ENCODE results near the gene LY6G6C.

The LY6G6C gene

GRCh38 chr6:31752739-31753319 is 31.3 kb upstream of the LY6G6C start:
- Histone ChIP-seq H3K36me3 (ENCODE audit: low read depth) (peaks cover 12% of the 10 kb centered on the region), H3K4me3 (ENCODE audit: severe bottlenecking) (no peak overlapping the region), H3K27ac (ENCODE audit: poor library complexity, severe bottlenecking) (no peak overlapping the region), H3K27me3 (ENCODE audit: insufficient read depth, poor library complexity, severe bottlenecking) (no peaks in the 10 kb centered on the region), H3K4me1 (ENCODE audit: insufficient read depth, poor library complexity, severe bottlenecking) (no peaks in the 10 kb centered on the region), H3K9me3 (ENCODE audit: severe bottlenecking) (no peaks in the 10 kb centered on the region)
- no peak for TF ChIP-seq CTCF (IDR thresholded peaks at IDR 0.05; ENCODE audit: poor library complexity, severe bottlenecking)
- no peak for DNase-seq (ENCODE audit: low spot score)
- peak; percentile 94 for ATAC-seq (ENCODE audit: low read depth)

- TF ChIP-seq CTCF (IDR thresholded peaks at IDR 0.05; ENCODE audit: poor library complexity, severe bottlenecking) = no peak
- no peak for ATAC-seq (ENCODE audit: low read depth)
- no peaks in the 10 kb centered on the region for H3K4me1 ChIP-seq (ENCODE audit: insufficient read depth, poor library complexity, severe bottlenecking)
- no peak for DNase-seq (ENCODE audit: low spot score)
- no peaks in the 10 kb centered on the region for H3K27me3 ChIP-seq (ENCODE audit: insufficient read depth, poor library complexity, severe bottlenecking)
- H3K9me3 ChIP-seq (ENCODE audit: severe bottlenecking) = no peaks in the 10 kb centered on the region
- no peak overlapping the region for H3K4me3 ChIP-seq (ENCODE audit: severe bottlenecking)
- peaks cover 23% of the 10 kb centered on the region for H3K36me3 ChIP-seq (ENCODE audit: low read depth)
- no peak overlapping the region for H3K27ac ChIP-seq (ENCODE audit: poor library complexity, severe bottlenecking)
Observed at GRCh38 chr6:31750411-31751022, 29.0 kb upstream of the LY6G6C start.

- H3K4me1 ChIP-seq (ENCODE audit: insufficient read depth, poor library complexity, severe bottlenecking) = no peaks in the 10 kb centered on the region
- DNase-seq (ENCODE audit: low spot score) = no peak
Observed at GRCh38 chr6:31749301-31750036, 27.9 kb upstream of the LY6G6C start.

DNA sequence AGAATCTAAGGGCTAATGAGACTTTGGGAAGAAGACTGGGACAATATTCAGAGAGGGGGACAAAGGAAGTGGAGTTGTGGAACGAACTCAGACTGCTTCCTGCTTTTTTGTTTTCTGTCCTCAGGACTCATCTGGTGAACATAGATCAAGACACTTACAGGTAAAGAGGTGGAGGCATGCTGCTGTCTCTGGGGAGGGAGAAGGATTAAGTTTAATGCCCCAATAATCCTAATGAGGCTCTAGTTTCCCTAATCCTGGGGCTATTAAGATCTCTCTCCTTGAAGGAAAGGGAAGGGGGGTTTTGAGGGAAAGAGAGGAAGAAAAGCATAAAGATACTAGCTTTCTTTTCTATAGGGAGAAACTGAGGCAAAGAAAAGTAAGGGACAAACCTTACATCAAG is 22.9 kb upstream of the LY6G6C start:
- Histone ChIP-seq H3K27me3 (ENCODE audit: insufficient read depth, poor library complexity, severe bottlenecking) (no peaks in the 10 kb centered on the region), H3K4me3 (ENCODE audit: severe bottlenecking) (no peak overlapping the region), H3K36me3 (ENCODE audit: low read depth) (peaks cover 44% of the 10 kb centered on the region), H3K27ac (ENCODE audit: poor library complexity, severe bottlenecking) (no peak overlapping the region), H3K4me1 (ENCODE audit: insufficient read depth, poor library complexity, severe bottlenecking) (peaks cover under 1% of the 10 kb centered on the region), H3K9me3 (ENCODE audit: severe bottlenecking) (no peaks in the 10 kb centered on the region)
- no peak for TF ChIP-seq CTCF (IDR thresholded peaks at IDR 0.05; ENCODE audit: poor library complexity, severe bottlenecking)
- DNase-seq (ENCODE audit: low spot score) = no peak
- no peak for ATAC-seq (ENCODE audit: low read depth)

More at GRCh38 chr6:31749301-31750036, 27.9 kb upstream of the LY6G6C start:
- Histone ChIP-seq H3K4me3 (ENCODE audit: severe bottlenecking) (no peak overlapping the region), H3K27me3 (ENCODE audit: insufficient read depth, poor library complexity, severe bottlenecking) (no peaks in the 10 kb centered on the region), H3K36me3 (ENCODE audit: low read depth) (peaks cover 27% of the 10 kb centered on the region), H3K9me3 (ENCODE audit: severe bottlenecking) (no peaks in the 10 kb centered on the region), H3K27ac (ENCODE audit: poor library complexity, severe bottlenecking) (no peak overlapping the region)
- TF ChIP-seq CTCF (IDR thresholded peaks at IDR 0.05; ENCODE audit: poor library complexity, severe bottlenecking) = no peak
- no peak for ATAC-seq (ENCODE audit: low read depth)

Data from RWPE2 (cell line).